Measurements from ENCODE around the gene HDAC9.

Gene HDAC9

GRCh38 chr7:18997477-18998150 is 502.1 kb downstream of the HDAC9 start:
- H3K4me3 ChIP-seq (ENCODE audit: low read depth, low read length), result no peak overlapping the region
- TF ChIP-seq CTCF (IDR thresholded peaks at IDR 0.05; ENCODE audit: low read depth, low read length), result no peak

- no peak for TF ChIP-seq CTCF (IDR thresholded peaks at IDR 0.05; ENCODE audit: low read depth, low read length)
- no peak overlapping the region for H3K4me3 ChIP-seq (ENCODE audit: low read depth, low read length)
These were observed 504.9 kb downstream of the HDAC9 start for GRCh38 chr7:19000410-19000809.

GRCh38 chr7:19001854-19002253 is 506.3 kb downstream of the HDAC9 start:
- no peak overlapping the region for H3K4me3 ChIP-seq (ENCODE audit: low read depth, low read length)
- TF ChIP-seq CTCF (IDR thresholded peaks at IDR 0.05; ENCODE audit: low read depth, low read length), result no peak

GRCh38 chr7:19009241-19009935 is 513.8 kb downstream of the HDAC9 start:
- no peak for TF ChIP-seq CTCF (IDR thresholded peaks at IDR 0.05; ENCODE audit: low read depth, low read length)
- no peak overlapping the region for H3K4me3 ChIP-seq (ENCODE audit: low read depth, low read length)

GRCh38 chr7:19009936-19010280 is 514.4 kb downstream of the HDAC9 start:
- no peak overlapping the region for H3K4me3 ChIP-seq (ENCODE audit: low read depth, low read length)
- TF ChIP-seq CTCF (IDR thresholded peaks at IDR 0.05; ENCODE audit: low read depth, low read length), result no peak

GRCh38 chr7:19011212-19011611 is 515.7 kb downstream of the HDAC9 start:
- no peak overlapping the region for H3K4me3 ChIP-seq (ENCODE audit: low read depth, low read length)
- no peak for TF ChIP-seq CTCF (IDR thresholded peaks at IDR 0.05; ENCODE audit: low read depth, low read length)

- no peak overlapping the region for H3K4me3 ChIP-seq (ENCODE audit: low read depth, low read length)
- TF ChIP-seq CTCF (IDR thresholded peaks at IDR 0.05; ENCODE audit: low read depth, low read length), result no peak
These were observed 519.5 kb downstream of the HDAC9 start for GRCh38 chr7:19015098-19015497.
